ENCODE data around the gene CALN1.

CALN1 gene

GRCh38 chr7:72234086-72234485, 178.1 kb downstream of the CALN1 start:
- TF ChIP-seq CTCF (IDR thresholded peaks at IDR 0.05; ENCODE audit: low read depth, low read length) = no peak
- DNase-seq = no peak

GRCh38 chr7:72230281-72230680, 181.9 kb downstream of the CALN1 start:
- no peaks in the 10 kb centered on the region for H3K27me3 ChIP-seq
- no peaks in the 10 kb centered on the region for H3K36me3 ChIP-seq
- no peak overlapping the region for H3K4me3 ChIP-seq (ENCODE audit: low read depth, low read length)
- no peaks in the 10 kb centered on the region for H3K4me1 ChIP-seq
- no peaks in the 10 kb centered on the region for H3K9me3 ChIP-seq
- TF ChIP-seq CTCF (IDR thresholded peaks at IDR 0.05; ENCODE audit: low read depth, low read length) = no peak
- DNase-seq = no peak

More at GRCh38 chr7:72234086-72234485, 178.1 kb downstream of the CALN1 start:
- no peaks in the 10 kb centered on the region for H3K9me3 ChIP-seq
- H3K36me3 ChIP-seq = no peaks in the 10 kb centered on the region
- no peaks in the 10 kb centered on the region for H3K4me1 ChIP-seq
- H3K27me3 ChIP-seq = no peaks in the 10 kb centered on the region
- no peak overlapping the region for H3K4me3 ChIP-seq (ENCODE audit: low read depth, low read length)

GRCh38 chr7:72223351-72223750, 188.8 kb downstream of the CALN1 start:
- no peak for TF ChIP-seq CTCF (IDR thresholded peaks at IDR 0.05; ENCODE audit: low read depth, low read length)
- H3K4me1 ChIP-seq = no peaks in the 10 kb centered on the region
- H3K4me3 ChIP-seq (ENCODE audit: low read depth, low read length) = no peak overlapping the region
- H3K9me3 ChIP-seq = no peaks in the 10 kb centered on the region
- no peaks in the 10 kb centered on the region for H3K27me3 ChIP-seq
- no peaks in the 10 kb centered on the region for H3K36me3 ChIP-seq
- no peak for DNase-seq

GRCh38 chr7:72222136-72222535, 190.0 kb downstream of the CALN1 start:
- TF ChIP-seq CTCF (IDR thresholded peaks at IDR 0.05; ENCODE audit: low read depth, low read length) = no peak
- H3K36me3 ChIP-seq = no peaks in the 10 kb centered on the region
- no peaks in the 10 kb centered on the region for H3K9me3 ChIP-seq
- H3K4me3 ChIP-seq (ENCODE audit: low read depth, low read length) = no peak overlapping the region
- DNase-seq = no peak
- no peaks in the 10 kb centered on the region for H3K27me3 ChIP-seq
- no peaks in the 10 kb centered on the region for H3K4me1 ChIP-seq

- TF ChIP-seq CTCF (IDR thresholded peaks at IDR 0.05; ENCODE audit: low read depth, low read length) = no peak
- Histone ChIP-seq H3K4me1 (no peaks in the 10 kb centered on the region), H3K4me3 (ENCODE audit: low read depth, low read length) (no peak overlapping the region), H3K36me3 (no peaks in the 10 kb centered on the region), H3K9me3 (no peaks in the 10 kb centered on the region), H3K27me3 (no peaks in the 10 kb centered on the region)
- no peak for DNase-seq
Observed at GRCh38 chr7:72219500-72219899, 192.6 kb downstream of the CALN1 start.

- TF ChIP-seq CTCF (IDR thresholded peaks at IDR 0.05; ENCODE audit: low read depth, low read length) = no peak
- H3K4me1 ChIP-seq = no peaks in the 10 kb centered on the region
- DNase-seq = no peak
- no peaks in the 10 kb centered on the region for H3K36me3 ChIP-seq
- no peak overlapping the region for H3K4me3 ChIP-seq (ENCODE audit: low read depth, low read length)
- no peaks in the 10 kb centered on the region for H3K27me3 ChIP-seq
- H3K9me3 ChIP-seq = no peaks in the 10 kb centered on the region
Observed at GRCh38 chr7:72217151-72217550, 195.0 kb downstream of the CALN1 start.
